ENCODE measurements around the gene ZGLP1.

The ZGLP1 gene

DNA sequence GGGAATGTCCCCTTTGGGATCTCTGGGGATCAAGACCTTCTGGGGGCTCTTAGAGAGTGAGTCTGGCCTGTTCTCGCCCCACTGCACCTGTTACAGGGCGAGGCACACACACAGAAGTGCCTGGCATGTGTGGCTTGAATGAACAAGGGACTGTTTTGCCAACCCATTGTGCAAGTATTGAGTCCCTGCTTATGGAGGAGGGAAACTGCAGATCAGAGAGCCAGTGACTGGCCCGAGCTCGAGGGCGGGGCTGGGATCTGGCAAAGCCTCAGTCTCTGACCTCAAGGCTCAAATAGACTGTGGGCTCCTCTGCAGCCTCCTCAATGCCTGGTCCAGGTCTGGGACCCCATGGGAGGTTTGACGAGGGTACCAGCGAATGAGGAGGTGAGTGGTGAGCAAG lies 18.2 kb upstream of the ZGLP1 start:
- DNase-seq (ENCODE audit: low spot score), result no peak

DNA sequence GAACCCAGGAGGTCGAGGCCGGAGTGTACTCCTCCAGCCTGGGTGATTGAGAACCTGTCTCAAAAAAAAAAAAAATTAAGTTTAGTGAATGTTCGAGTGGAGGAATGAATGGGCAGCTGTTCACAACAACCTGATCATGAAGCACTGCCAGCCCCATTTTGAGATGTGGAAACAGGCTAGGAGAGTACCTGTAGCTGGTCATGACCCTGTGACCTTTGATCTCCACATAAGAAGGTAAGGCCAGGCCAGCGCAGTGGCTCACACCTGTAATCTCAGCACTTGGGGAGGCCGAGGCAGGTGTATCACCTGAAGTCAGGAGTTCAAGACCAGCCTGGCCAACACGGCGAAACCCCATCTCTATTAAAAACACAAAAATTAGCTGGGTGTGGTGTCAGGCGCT lies 16.1 kb upstream of the ZGLP1 start:
- no peak for DNase-seq (ENCODE audit: low spot score)

DNA sequence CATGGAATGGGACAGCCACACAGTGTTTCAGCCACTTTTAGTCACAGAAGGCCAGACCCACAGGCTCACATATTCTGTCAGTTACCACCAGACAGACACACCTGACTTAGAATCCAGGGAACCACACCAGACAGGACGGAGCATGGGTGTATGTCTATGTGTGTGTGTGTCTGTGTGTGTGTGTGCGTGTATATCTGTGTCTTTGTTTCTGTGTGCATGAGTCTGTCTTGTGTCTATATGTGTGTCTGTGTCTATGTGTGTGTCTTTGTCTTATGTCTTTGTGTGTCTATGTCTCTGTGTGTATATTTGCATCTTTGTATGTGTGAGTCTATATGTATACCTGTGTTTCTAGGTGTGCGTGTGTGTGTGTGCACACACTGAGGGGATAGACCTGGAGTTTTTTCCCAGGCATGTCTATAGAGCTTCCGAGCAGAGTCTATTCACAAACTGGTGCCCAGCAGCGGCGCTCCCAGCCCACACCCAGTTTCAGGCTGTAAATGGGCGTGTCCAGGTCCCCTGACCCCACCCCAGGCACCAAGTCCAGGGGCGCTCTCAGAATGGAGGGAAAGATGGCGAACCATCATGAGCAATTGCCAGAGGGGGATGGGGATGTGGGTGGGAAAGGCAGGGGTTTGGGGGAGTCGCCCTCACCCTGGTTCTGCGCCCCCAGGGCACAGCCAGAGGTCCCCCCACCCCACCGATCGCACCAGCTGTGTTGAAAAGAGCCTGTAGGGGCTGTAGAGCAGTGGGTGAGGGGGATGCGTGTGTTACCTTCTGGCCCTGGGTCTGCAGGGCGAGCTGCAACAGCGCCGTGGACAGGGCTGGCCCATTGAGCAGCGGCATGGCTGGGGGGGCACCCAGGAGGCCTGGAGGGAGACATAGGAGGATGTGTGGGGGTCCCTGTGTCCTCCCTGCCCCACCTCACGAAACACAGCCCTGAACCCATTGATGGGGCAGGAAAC lies 12.5 kb upstream of the ZGLP1 start:
- DNase-seq (ENCODE audit: low spot score), result no peak

DNA sequence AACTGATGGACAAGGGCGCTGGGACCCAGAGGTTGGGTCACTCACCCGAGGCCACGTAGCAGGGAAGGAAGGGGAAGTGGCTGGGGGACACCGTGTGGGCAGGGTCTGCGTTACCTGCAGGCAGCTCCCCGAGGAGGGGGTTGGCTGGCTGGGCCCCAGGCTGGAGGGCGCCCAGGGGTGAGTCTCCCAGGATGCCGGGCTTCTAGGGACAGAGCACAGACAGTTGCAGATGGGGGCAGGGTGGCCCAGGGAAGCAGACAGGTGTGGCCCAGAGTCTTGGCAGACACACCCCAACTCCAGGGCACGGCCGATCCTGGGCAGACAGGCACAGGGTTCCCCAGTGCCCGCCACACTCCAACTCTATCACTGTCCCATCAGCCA lies 11.8 kb upstream of the ZGLP1 start:
- DNase-seq (ENCODE audit: low spot score), result no peak

DNA sequence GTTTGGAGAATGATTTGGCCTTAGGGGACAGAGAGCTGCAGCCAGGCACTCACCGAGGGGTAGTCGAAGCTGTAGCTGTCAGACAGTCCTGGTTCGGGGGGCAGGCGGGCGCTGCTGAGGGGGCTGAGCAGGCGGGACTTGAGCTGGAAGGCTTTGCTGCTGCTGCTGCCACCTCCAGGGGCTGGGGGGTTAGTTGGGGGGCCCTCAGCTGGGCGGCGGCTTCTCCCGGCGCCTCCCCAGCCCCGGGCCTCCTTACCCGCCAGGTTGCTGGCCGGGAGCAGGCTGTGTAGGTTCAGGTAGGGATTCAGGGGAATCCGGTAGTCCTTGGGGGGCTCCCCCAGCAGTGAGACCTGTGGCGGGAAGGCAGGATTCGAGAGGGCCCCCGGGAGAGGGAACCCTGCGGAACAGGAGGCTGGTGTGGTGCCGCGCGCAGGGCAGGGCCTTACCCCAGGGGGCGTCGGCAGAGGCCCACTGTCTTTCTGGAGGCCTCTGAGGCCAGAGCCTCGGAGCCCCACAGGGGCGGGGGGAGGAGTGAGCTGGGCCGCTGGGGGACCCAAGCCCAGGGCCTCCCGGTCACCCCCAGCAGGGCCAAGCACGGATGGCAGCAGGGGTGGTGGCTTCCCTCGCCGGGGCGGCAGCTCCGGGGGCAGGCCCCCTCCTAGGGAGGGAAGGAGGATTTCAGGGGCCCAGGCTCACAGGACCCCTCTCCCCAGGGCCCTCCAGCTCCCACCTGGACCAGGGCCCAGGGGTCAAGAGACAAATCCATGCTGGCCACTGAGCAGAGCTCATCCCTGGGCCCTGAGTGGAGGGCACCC lies 11.2 kb upstream of the ZGLP1 start:
- no peak for DNase-seq (ENCODE audit: low spot score)

DNA sequence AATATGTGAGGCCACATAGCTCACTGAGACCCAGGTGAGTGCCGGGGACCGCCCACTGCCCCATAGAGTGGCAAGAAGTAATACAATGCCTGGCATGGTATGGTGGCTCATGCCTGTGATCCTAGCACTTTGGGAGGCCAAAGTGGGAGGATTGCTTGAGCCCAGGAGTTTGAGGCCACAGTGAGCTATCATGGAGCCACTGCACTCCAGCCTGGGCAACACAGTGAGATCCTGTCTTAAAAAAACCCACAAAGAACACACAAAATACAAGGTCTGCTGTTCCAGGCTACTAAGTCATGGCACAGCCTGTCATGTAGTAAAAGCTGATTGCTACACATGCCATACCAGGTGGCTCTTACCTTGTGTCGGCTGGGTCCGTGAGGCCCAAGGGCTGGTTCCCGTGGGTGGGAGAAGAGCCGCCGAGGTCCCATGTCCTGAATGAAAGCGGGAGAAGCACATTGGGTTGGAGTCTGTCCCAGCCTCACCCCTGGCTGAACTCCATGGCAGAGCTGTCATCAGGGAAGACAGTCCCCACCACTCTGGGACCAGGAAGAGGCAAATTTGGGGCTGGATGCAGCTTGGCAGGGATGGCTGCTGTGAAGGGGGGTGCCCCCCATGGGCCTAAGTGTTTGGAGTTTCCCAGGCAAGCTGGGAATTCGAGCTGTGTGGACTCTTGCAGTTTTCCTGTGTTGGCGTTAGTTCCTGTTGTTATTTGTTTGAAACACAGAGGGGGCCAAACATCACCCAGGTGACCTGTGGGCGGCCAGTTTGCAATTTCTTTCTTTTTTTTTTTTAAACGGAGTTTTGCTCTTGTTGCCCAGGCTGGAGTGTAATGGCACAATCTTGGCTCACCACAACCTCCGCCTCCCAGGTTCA lies 9.4 kb upstream of the ZGLP1 start:
- DNase-seq (ENCODE audit: low spot score), result no peak

DNA sequence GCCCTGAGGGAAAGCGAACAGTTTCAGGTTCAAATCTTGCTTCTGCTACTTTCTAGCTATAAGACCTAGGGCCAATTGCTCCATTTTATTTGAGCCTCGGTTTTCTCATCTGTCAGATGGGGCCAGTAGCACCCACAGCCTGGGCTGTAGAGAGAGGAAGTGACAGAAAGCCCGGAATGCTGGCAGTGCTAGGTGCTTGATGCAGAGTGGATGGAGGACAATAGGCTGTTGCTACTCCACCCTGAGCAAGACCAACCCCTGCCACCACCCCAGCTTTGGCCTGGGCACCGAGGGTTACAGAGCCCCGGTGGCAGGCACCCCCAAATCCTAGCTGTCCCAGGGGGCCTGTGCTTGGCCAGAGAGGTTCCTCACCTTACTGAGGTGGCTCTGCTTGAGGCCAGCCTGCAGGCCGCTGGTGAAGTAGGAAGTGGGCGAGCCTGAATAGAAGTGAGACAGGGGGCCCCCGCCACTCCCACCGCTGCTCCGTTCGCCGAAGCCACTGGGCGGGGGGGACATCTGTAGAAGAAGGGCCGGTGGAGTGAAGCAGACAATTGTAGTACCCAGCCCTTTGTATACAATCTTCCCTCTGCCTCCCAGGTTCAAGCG lies 8.3 kb upstream of the ZGLP1 start:
- no peak for DNase-seq (ENCODE audit: low spot score)

DNA sequence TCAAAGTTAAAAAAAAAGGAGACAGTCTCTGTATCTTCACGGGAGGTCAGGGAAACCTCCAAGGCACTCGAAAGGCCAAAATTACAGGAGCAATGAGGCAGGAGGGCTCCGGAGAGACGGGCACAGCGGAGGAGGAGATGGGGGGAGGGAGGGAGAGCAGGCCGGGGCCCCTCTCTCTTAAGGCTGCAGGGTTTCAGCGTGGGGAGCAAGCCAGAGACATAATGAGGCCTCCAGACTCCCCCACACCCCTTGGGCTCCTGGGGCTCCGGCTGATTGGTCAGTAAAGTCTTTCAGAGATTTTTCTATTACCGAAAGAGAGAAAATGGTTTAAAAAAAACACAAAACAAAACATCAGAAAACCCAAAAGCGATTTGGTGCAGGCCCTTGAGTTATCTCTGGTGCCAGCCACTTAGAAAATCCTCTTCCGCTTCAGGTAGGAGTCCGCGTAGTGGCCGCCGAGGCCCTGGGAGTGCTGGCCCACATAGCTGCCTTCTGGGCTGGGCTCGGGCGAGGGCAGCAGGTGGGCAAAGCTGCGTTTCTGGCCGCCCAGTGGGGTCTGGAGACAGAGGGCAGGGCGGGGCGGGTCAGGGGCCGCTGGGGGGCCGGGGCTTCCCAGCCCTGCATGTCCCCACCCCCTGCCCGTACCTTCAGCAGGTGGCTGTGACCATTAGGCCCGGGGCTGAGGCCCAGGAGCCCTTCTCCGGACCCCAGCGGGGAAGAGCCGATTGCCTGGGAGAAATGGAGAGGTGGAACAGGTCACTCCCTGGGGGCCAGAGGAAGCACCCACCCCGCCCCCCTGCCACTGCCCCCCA lies 7.6 kb upstream of the ZGLP1 start:
- DNase-seq (ENCODE audit: low spot score), result no peak

DNA sequence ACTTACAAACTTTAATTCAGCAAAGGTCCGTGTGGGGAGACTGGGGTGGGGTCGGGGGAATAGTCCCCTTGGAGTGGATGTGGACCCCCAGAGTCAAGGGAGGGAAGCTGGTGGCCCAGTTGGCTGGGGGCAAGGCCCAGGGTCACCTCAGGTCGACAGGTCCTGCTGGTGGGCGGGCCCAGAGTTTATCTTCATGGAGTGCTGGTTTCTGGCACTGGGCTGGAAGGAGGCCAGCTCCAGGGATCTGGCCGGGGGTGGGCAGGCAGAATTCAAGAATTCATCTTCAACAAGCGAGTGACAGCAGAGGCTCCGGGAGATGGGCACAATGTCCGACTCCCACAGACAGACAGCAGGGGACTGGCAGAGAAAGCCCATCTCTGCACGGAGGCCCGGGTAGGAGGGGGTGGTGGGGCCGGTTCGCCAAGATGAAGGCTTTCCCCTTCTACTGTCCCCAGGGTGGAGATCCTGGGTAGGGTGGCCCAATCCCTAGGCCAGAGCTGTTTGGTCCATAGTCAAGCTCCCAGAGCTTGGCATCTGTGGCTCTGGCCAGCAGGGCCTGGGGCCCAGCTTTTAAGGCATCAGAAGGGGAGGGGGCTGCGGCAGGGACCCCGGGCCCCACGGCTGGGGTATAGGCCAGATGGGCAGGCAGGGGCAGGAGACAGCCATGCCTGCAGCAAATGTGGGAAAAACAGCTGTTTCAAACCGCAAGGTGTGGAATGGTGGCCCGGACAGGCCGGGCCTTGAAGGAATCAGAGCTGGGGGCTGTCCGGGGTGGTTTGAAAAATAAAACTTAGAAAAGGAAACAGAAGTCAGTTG lies 6.8 kb upstream of the ZGLP1 start:
- no peak for DNase-seq (ENCODE audit: low spot score)

DNA sequence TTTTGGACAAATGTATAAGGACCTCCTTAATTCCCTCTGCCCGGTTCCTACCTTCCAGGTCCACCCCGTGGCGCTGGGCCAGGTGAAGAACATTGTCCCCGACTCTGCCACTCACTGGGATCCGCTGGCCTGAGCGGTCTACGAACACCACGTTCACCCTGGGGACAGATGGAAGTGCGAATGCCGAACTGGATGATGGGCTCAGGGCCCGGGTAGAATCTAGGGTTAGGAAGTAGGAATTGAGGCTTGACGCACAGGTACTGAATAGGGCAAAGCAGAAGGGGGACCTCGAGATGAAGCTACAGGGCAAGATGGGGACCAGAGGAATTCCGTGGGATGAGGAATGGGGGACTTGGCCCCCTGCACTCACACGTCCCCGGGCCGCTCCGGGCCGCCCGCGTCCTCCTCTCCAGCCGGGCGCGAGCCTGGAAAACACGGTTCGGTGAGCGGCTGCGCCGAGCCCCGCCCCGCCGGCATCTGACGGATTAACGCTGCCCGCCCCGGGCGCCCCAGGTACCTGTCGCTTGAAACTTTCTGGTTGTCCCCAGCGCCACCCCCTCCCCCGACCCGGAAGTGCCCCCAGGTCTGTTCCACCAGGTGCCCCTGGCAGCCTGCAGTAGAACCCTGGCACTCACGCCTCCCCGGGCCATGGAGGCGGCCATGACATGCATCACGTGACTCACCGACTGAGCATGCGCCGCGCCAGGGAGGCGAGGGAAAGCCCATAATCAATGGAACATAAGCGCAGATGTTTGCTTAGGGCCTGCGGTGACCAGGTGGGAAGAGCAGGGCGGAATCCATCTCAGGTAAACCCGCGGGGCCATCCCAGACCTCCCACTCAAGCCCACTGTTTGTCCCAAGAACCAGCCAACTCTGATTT lies 6.0 kb upstream of the ZGLP1 start, which contains the start of gene FDX2:
Gene FDX2, minus strand, starts transcription at position 681 of the 880 bp plus-strand sequence. Its CDS starts 19 bp downstream, at position 662.
- peak; percentile 96 for DNase-seq (ENCODE audit: low spot score)

DNA sequence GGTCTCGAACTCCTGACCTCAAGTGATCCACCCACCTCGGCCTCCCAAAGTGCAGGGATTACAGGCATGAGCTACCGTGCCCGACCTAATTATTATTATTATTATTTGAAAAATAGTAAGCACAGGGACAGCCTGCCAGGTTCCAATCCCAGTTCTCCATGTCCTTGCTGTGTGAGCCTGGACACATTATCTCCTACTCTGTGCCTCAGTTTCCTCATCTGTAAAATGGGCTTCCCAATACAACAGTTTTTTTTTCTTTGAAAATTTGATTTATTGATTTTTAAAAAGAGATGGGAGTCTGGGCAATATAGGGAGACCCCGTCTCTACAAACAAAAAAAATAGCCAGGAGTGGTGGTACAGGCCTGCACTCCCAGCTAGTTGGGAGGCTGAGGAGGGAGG lies 3.3 kb downstream of the ZGLP1 start:
- DNase-seq (ENCODE audit: low spot score), result no peak

DNA sequence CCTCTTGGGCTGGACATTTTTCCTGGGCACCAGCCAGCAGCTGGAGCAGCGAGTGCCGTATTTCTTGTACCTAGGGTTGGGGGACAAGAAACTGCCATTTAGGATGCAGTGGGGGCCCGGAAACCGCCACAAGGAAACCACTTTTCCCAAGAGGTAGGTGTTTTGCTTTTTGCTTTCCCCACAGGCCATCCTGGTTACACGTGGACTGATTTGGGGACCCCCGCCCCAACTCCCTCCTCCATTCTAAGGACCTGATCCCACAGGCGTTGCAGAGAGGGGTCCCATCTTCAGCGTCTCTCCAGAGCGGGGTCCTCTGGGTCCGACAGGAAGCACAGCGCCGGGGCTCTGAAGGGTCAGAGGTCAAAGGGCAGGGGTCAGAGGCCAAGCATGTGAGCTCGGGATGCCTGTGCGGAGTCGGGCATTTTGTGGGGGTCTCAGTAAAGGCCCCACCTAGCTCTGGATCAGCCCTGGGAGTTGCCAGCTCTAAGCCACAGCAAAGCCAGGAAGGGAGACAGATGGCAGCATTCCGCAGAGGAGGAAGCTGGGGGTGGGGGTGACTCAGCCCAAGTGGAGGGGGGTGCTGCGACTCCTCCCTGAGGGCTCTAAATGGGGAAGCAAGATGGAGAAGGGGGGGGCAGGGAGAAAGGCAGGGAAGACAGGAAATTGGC lies 4.3 kb downstream of the ZGLP1 start:
- DNase-seq (ENCODE audit: low spot score), result peak; percentile 83

DNA sequence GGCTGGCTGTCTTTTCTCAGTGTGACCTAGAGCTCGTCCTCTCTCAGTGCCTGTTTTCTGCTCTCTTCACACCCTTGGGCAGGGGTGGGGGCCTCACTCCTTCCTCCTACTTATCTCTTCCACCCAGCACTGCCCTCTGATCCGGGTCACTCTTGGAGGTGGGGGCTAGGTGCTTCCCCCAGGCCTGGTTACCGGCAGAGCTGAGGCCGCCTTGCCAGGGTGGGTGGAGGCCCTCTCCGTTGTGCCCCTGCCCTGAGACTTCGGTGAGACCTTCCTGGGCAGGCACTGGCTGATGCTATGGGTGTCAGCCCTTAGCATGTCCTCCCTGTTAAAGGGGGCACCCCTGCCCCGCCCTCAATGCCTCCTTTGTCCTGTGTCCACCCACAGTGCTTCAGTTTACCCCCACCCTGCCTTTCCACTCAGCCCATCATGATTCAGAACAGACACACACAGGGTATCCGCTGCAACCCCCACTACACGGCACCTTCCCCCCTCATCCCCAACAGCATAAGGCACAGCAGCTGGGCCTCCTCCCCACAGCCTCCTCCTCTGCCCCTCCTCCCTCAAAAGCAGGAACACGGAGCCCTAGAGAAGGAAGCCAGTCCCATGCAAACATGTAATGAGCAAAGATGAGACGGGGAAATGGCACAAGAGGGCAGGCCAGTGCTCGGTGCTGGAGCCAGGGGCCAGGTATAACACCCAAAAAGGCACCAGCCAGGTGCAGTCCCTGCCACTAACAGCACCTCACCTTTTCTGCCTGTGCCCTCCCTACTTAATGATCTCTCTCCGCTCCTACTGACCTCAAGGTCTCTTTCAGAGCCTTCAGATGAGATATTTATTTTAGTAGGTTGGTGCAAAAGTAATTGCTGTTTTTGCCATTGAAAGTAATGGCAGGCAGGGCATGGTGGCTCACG lies 9.8 kb downstream of the ZGLP1 start:
- no peak for DNase-seq (ENCODE audit: low spot score)

DNA sequence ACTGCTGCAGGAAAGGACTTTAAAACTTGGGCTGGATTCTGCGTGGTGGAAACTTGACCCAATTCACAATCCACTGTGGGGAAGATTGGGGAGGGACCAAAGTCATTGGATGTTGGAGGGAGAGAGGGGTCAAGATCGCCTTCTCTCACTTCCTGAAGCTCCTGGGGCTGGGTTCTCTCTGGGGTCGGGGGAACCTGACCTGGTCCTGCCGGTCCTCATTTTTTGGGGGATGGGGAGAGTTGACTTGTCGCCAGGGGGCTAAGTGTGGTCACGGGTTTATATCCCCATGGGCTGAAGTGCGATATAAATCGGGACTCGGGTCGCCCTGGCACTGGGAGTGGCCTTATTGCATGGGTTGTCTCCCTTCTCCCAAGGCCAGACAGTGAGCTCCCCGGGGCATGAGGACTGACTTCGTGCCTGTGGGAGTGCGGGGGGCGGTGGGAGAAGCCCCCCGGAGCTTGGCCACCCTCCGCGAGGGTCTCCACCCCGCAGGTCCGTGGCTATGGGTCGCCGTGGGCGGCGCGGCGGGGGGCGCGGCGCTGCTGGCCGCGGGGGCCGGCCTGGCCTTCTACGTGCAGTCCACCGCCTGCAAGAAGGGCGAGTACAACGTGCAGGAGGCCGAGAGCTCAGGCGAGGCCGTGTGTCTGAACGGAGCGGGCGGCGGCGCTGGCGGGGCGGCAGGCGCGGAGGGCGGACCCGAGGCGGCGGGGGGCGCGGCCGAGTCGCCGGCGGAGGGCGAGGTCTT lies 13.6 kb downstream of the ZGLP1 start:
- DNase-seq (ENCODE audit: low spot score), result no peak

DNA sequence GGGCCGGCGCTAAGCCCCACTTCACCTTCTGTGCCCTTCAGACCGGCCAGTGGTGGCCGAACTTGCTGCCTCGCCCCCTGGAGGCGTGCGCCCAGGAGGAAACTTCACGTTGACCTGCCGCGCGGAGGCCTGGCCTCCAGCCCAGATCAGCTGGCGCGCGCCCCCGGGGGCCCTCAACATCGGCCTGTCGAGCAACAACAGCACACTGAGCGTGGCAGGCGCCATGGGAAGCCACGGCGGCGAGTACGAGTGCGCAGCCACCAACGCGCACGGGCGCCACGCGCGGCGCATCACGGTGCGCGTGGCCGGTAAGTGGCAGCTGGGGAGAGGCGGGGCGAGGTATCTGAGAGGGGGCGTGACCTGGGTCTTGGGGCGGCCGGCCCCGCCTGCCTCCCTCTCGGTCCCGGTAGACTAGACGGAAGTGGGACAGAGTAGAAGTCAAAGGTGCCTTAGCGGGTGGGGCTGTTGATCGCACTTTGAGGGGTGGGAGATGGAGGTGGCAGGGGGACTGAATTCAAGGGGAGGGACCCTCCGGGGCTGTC lies 14.2 kb downstream of the ZGLP1 start:
- no peak for DNase-seq (ENCODE audit: low spot score)

DNA sequence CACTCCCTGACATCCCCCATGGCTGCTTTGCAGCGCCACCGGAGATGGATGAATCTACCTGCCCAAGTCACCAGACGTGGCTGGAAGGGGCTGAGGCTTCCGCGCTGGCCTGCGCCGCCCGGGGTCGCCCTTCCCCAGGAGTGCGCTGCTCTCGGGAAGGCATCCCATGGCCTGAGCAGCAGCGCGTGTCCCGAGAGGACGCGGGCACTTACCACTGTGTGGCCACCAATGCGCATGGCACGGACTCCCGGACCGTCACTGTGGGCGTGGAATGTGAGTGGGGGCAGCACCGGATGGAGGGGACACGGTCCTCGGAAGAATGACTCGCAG lies 15.3 kb downstream of the ZGLP1 start:
- DNase-seq (ENCODE audit: low spot score), result no peak
